ENCODE results near the gene BRMS1L. TPM values are rescaled to one million over a fixed set of nuclear protein-coding genes. Genes with fewer than 3 reads are reported as not detected.

The BRMS1L gene
- total RNA-seq, 1 donor, result 5.6 TPM

GRCh38 chr14:35877276-35877675 is 51.1 kb downstream of the BRMS1L start:
- H3K4me3 ChIP-seq (ENCODE audit: low read depth, low read length), result no peak overlapping the region
- TF ChIP-seq, protein P1, sequence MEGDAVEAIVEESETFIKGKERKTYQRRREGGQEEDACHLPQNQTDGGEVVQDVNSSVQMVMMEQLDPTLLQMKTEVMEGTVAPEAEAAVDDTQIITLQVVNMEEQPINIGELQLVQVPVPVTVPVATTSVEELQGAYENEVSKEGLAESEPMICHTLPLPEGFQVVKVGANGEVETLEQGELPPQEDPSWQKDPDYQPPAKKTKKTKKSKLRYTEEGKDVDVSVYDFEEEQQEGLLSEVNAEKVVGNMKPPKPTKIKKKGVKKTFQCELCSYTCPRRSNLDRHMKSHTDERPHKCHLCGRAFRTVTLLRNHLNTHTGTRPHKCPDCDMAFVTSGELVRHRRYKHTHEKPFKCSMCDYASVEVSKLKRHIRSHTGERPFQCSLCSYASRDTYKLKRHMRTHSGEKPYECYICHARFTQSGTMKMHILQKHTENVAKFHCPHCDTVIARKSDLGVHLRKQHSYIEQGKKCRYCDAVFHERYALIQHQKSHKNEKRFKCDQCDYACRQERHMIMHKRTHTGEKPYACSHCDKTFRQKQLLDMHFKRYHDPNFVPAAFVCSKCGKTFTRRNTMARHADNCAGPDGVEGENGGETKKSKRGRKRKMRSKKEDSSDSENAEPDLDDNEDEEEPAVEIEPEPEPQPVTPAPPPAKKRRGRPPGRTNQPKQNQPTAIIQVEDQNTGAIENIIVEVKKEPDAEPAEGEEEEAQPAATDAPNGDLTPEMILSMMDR (IDR thresholded peaks at IDR 0.05; ENCODE audit: insufficient read depth, low read depth, low read length), result no peak
- DNase-seq (ENCODE audit: low read depth), result no peak

GRCh38 chr14:35878272-35879150 is 52.4 kb downstream of the BRMS1L start:
- TF ChIP-seq, protein P1 (IDR thresholded peaks at IDR 0.05; ENCODE audit: insufficient read depth, low read depth, low read length), result no peak
- DNase-seq (ENCODE audit: low read depth), result peak; percentile 88
- H3K4me3 ChIP-seq (ENCODE audit: low read depth, low read length), result no peak overlapping the region

GRCh38 chr14:35879151-35879648 is 53.1 kb downstream of the BRMS1L start:
- H3K4me3 ChIP-seq (ENCODE audit: low read depth, low read length), result no peak overlapping the region
- DNase-seq (ENCODE audit: low read depth), result peak; percentile 74
- TF ChIP-seq, protein P1 (IDR thresholded peaks at IDR 0.05; ENCODE audit: insufficient read depth, low read depth, low read length), result no peak

GRCh38 chr14:35879654-35880249 is 53.6 kb downstream of the BRMS1L start:
- H3K4me3 ChIP-seq (ENCODE audit: low read depth, low read length), result no peak overlapping the region
- TF ChIP-seq, protein P1 (IDR thresholded peaks at IDR 0.05; ENCODE audit: insufficient read depth, low read depth, low read length), result peak; percentile 47
- peak; percentile 15 for DNase-seq (ENCODE audit: low read depth)

GRCh38 chr14:35881280-35881679 is 55.1 kb downstream of the BRMS1L start:
- no peak for DNase-seq (ENCODE audit: low read depth)
- TF ChIP-seq, protein P1 (IDR thresholded peaks at IDR 0.05; ENCODE audit: insufficient read depth, low read depth, low read length), result no peak
- H3K4me3 ChIP-seq (ENCODE audit: low read depth, low read length), result no peak overlapping the region

DNA sequence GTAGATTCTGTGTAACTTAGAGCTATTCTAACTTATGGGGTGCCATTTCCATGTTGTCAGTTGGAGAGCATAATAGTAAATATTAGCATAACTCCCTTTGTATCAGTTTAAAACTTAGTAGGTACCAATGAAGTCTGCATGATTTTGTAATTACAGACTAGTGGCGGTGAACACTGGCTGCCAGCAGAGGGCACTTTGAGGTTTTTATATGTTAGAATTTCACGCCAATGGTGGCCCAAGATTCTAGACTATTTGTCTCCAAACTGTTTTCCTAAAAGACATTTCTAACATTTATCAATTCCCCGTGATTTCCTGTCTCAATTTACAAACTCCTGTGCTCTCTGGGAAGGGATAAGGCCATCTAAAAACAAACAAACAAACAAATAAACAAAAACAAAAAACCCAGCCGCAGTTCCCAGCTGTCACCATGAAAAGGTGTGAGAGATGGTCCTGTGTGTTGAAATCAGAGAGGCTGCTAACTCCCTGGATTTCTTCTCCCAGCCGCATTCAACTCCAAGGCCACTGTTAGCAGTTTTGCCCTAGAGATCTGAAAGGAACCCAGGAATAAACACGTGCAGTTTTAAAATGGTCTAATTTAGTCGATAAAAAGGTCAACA is 57.6 kb downstream of the BRMS1L start:
- DNase-seq (ENCODE audit: low read depth), result peak; percentile 38
- TF ChIP-seq, protein P1 (IDR thresholded peaks at IDR 0.05; ENCODE audit: insufficient read depth, low read depth, low read length), result peak; percentile 70
- H3K4me3 ChIP-seq (ENCODE audit: low read depth, low read length), result no peak overlapping the region
